ENCODE measurements around the gene ZNF576. TPM values are rescaled to one million over a fixed set of nuclear protein-coding genes. Genes with fewer than 3 reads are reported as not detected.
"Not testable (repeated sequence)": the region's sequence is repeated elsewhere in the genome, so short reads cannot be mapped to it uniquely, and the experiment has no call there.

The ZNF576 gene
- total RNA-seq, 4 donors from 2014 or later, result 9.9 to 18.8 (median 15.2) TPM

- TF ChIP-seq CTCF (IDR thresholded peaks at IDR 0.05) (no peak), EP300 (IDR thresholded peaks at IDR 0.05) (no peak), POLR2A (IDR thresholded peaks at IDR 0.05) (no peak)
Measured at GRCh38 chr19:43649514-43649913, 53.1 kb downstream of the ZNF576 start.

DNA sequence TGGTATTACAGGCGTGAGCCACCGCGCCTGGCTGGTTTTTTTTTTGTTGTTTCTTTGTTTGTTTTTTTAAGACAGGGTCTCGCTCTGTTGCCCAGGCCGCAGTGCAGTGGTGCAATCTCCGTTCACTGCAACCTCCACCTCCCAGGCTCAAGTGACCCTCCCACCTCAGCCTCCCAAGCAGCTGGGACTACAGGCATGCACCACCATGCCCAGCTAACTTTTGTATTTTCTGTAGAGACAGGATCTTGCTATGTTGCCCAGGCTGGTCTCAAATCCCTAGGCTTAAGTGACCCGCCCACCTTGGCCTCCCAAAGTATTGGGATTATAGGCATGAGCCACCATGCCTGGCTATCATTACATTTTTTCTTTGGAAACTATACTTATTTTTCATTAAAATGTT is 53.9 kb downstream of the ZNF576 start:
- not testable (repeated sequence) for H3K9me3 ChIP-seq; H3K4me3 ChIP-seq; DNase-seq (ENCODE audit: low spot score in 2 of 2); H3K27me3 ChIP-seq; H3K27ac ChIP-seq
- WGBS, 2 donors, result 98 to 99% methylated on average over 7 of the region's 7 CpGs
- H3K4me1 ChIP-seq, result peaks cover 0 to 11% (median 0%) of the 10 kb centered on the region in 4 donors
- peaks cover 0 to 70% (median 0%) of the 10 kb centered on the region in 3 donors for H3K36me3 ChIP-seq

More at GRCh38 chr19:43649514-43649913, 53.1 kb downstream of the ZNF576 start:
- Histone ChIP-seq H3K27me3 (no peaks in the 10 kb centered on the region), H3K9me3 (peaks cover 0 to 10% (median 0%) of the 10 kb centered on the region in 4 donors), H3K36me3 (peaks cover 0 to 62% (median 0%) of the 10 kb centered on the region in 3 donors), H3K4me3 (no peak overlapping the region), H3K27ac (no peak overlapping the region), H3K4me1 (peaks cover 0 to 11% (median 0%) of the 10 kb centered on the region in 4 donors)
- DNase-seq (ENCODE audit: low spot score in 2 of 2), result no peak
- 90 to 93% methylated on average over 2 of the region's 2 CpGs for WGBS, 2 donors

Other genes with a start within 250 kb of the ZNF576 start
- gene CD177, start 242.9 kb upstream of the ZNF576 start, total RNA-seq, result 10 to 100 TPM in 3 of 4 donors, 1 to 10 TPM in 1; 5.5 to 42.6 (median 25.3) TPM
- not detected for gene TEX101, start 181.7 kb upstream of the ZNF576 start, total RNA-seq
- under 1 TPM in 2 of 4 donors, not detected in 2; 0.42 to 0.44 TPM for gene LYPD3, start 131.0 kb upstream of the ZNF576 start, total RNA-seq
- 10 to 100 TPM in 3 of 4 donors, 1 to 10 TPM in 1; 9.8 to 25.5 (median 16.3) TPM for gene PHLDB3, start 91.8 kb upstream of the ZNF576 start, total RNA-seq
- gene ETHE1, start 69.4 kb upstream of the ZNF576 start, total RNA-seq, result 10 to 100 TPM; 33.7 to 54.5 (median 41.9) TPM
- gene ZNF575, start 63.4 kb upstream of the ZNF576 start, total RNA-seq, result under 1 TPM in 2 of 4 donors, not detected in 2; 0.60 to 0.63 TPM
- gene XRCC1, start 21.1 kb upstream of the ZNF576 start, total RNA-seq, result 10 to 100 TPM; 18.6 to 30.6 (median 25.7) TPM
- gene PINLYP, start 20.8 kb upstream of the ZNF576 start, total RNA-seq, result 10 to 100 TPM in 3 of 4 donors, 1 to 10 TPM in 1; 7.5 to 45.7 (median 21.6) TPM
- 10 to 100 TPM; 21.6 to 26.1 (median 23.6) TPM for gene IRGQ, start 461 bp upstream of the ZNF576 start, total RNA-seq
- gene SRRM5, start 15.5 kb downstream of the ZNF576 start, total RNA-seq, result under 1 TPM; 0.20 to 0.84 (median 0.52) TPM
- 10 to 100 TPM; 38.1 to 61.1 (median 50.5) TPM for gene ZNF428, start 23.0 kb downstream of the ZNF576 start, total RNA-seq
- gene CADM4, start 43.3 kb downstream of the ZNF576 start, total RNA-seq, result 100 to 1,000 TPM in 2 of 4 donors, 10 to 100 TPM in 2; 85.2 to 108 (median 102) TPM
- gene PLAUR, start 73.6 kb downstream of the ZNF576 start, total RNA-seq, result 10 to 100 TPM; 12.9 to 19.7 (median 16.4) TPM
- gene IRGC, start 119.5 kb downstream of the ZNF576 start, total RNA-seq, result not detected
- 10 to 100 TPM; 14.6 to 49.8 (median 28.0) TPM for gene SMG9, start 158.4 kb downstream of the ZNF576 start, total RNA-seq
- gene KCNN4, start 184.4 kb downstream of the ZNF576 start, total RNA-seq, result 10 to 100 TPM in 1 of 4 donors, 1 to 10 TPM in 3; 4.6 to 18.3 (median 6.8) TPM
- gene LYPD5, start 205.9 kb downstream of the ZNF576 start, total RNA-seq, result 1 to 10 TPM in 1 of 4 donors, under 1 TPM in 3; 0.39 to 2.1 (median 0.53) TPM
- gene ZNF283, start 230.7 kb downstream of the ZNF576 start, total RNA-seq, result 10 to 100 TPM in 2 of 4 donors, 1 to 10 TPM in 2; 4.2 to 12.3 (median 10.4) TPM

All from tibial nerve (tissue), 4 donors.